GM18511 (cell line): Measurements from ENCODE around the gene COPS7B.

Source experiments
- ATAC-seq: cut with Tn5 transposase; IDR thresholded peaks from one replicate; pipeline ENCODE4 v1.9.1; 2021; ENCODE audit warnings: mild to moderate bottlenecking, moderate library complexity; ENCODE audit not compliant: unreplicated experiment

Gene COPS7B

GRCh38 chr2:231785413-231785812, 832 bp upstream of the COPS7B start:
- ATAC-seq, result no peak

GRCh38 chr2:231785822-231786176, 446 bp upstream of the COPS7B start:
- ATAC-seq, result peak; percentile 28

- ATAC-seq, result no peak
Measured at GRCh38 chr2:231786917-231787292, 660 bp downstream of the COPS7B start.

GRCh38 chr2:231791107-231791506, 4.9 kb downstream of the COPS7B start:
- no peak for ATAC-seq

GRCh38 chr2:231794383-231794782, 8.1 kb downstream of the COPS7B start:
- ATAC-seq, result no peak

GRCh38 chr2:231795525-231796327, 9.5 kb downstream of the COPS7B start:
- ATAC-seq, result no peak

- no peak for ATAC-seq
Measured at GRCh38 chr2:231800493-231801091, 14.3 kb downstream of the COPS7B start.

GRCh38 chr2:231803501-231804138, 17.4 kb downstream of the COPS7B start:
- no peak for ATAC-seq

- no peak for ATAC-seq
Measured at GRCh38 chr2:231807020-231807419, 20.8 kb downstream of the COPS7B start.

- ATAC-seq, result no peak
Measured at GRCh38 chr2:231810905-231811304, 24.7 kb downstream of the COPS7B start.

GRCh38 chr2:231816327-231817026, 30.2 kb downstream of the COPS7B start:
- ATAC-seq, result no peak

- ATAC-seq, result no peak
Measured at GRCh38 chr2:231819447-231820042, 33.3 kb downstream of the COPS7B start.

GRCh38 chr2:231820786-231821303, 34.6 kb downstream of the COPS7B start:
- no peak for ATAC-seq

- ATAC-seq, result no peak
Measured at GRCh38 chr2:231821908-231822307, 35.7 kb downstream of the COPS7B start.

GRCh38 chr2:231853105-231853504, 66.9 kb downstream of the COPS7B start:
- no peak for ATAC-seq

GRCh38 chr2:231854616-231855125, 68.4 kb downstream of the COPS7B start:
- no peak for ATAC-seq

- no peak for ATAC-seq
Measured at GRCh38 chr2:231856959-231857358, 70.7 kb downstream of the COPS7B start.
